Left ventricle myocardium inferior (tissue), 1 donor: Measurements from ENCODE around the gene COG2. TPM values are rescaled to one million over a fixed set of nuclear protein-coding genes. Genes with fewer than 3 reads are reported as not detected.

Experiments
- DNase-seq: peaks from one replicate; pipeline ENCODE4 v3.0.0-alpha.2; 2020
- H3K27ac ChIP-seq: fragments of 200-600 bp; replicated peaks from 2 replicates; pipeline ENCODE4 v1.8.0; 2021
- H3K27me3 ChIP-seq: fragments of 200-600 bp; 2 replicates; pipeline ENCODE4 v1.8.0; 2021; ENCODE audit warnings: low read depth
- H3K36me3 ChIP-seq: fragments of 200-600 bp; 2 replicates; pipeline ENCODE4 v1.8.0; 2021
- H3K4me1 ChIP-seq: fragments of 200-600 bp; 2 replicates; pipeline ENCODE4 v1.8.0; 2021
- H3K4me3 ChIP-seq: fragments of 200-600 bp; 2 replicates; pipeline ENCODE4 v1.8.0; 2021; ENCODE audit warnings: mild to moderate bottlenecking, moderate library complexity
- H3K9me3 ChIP-seq: fragments of 200-600 bp; replicated peaks from 2 replicates; pipeline ENCODE4 v1.8.0; 2021
- intact Hi-C: fragments of 100-400 bp; cut with micrococcal nuclease; formaldehyde crosslinking; loops from one replicate; pipeline ENCODE4 v1.11.0; 2022
- total RNA-seq: library from RNA; stranded (reverse); fragmentation: NEBNext Ultra II Directional; extraction: Animal tissue kit (Norgen Biotek cat#: 25700); gene quantifications from one replicate; pipeline ENCODE4 v1.2.1, GENCODE V29; 2021
- TF ChIP-seq, protein P1 (sequence below): fragments of 200-600 bp; IDR thresholded peaks from 2 replicates; pipeline ENCODE4 v1.8.0; 2021; ENCODE audit warnings: antibody characterized with exemption, mild to moderate bottlenecking, borderline replicate concordance
- donor health status: DM: no; HTN: yes; CAD: no; lungs with severe emphysema.

The COG2 gene
- total RNA-seq, 1 donor from 2014 or later, result 25.6 TPM

DNA sequence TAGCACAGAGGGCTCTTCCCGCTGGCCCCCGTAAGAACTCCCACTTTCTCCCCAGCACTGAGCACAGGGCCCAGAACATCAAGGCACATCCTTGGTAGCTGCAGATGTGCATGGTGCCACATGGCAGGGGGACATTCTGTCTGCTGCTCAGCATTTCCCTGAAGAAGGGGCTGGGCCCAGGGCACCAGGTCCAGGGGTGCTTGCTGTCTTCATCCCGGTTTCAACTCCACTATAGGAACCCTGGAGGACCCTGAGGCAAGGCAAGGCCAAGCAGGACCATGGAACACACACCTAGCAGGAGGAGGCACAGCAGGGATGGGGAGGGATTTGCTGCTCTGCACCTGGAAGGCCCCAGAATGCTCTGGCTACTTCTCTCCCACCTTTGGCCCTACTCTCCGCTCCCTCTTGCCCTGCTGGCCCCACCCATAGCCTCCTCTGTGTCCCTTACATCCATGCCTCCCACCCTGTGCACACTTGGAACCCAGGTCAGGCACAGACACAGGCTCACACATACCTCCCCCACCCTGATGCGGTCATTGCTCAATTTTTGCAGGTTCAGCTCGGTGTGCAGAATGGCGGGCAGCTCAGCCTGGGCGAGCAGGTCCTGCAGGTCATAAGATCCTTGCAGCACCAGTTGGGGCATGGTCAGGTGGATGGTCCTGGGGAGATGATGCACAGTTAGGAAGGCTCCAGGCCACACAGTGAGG, 61.6 kb downstream of the COG2 start:
- peaks cover 23% of the 10 kb centered on the region for H3K36me3 ChIP-seq
- peaks cover 27% of the 10 kb centered on the region for H3K4me1 ChIP-seq
- TF ChIP-seq, protein P1, sequence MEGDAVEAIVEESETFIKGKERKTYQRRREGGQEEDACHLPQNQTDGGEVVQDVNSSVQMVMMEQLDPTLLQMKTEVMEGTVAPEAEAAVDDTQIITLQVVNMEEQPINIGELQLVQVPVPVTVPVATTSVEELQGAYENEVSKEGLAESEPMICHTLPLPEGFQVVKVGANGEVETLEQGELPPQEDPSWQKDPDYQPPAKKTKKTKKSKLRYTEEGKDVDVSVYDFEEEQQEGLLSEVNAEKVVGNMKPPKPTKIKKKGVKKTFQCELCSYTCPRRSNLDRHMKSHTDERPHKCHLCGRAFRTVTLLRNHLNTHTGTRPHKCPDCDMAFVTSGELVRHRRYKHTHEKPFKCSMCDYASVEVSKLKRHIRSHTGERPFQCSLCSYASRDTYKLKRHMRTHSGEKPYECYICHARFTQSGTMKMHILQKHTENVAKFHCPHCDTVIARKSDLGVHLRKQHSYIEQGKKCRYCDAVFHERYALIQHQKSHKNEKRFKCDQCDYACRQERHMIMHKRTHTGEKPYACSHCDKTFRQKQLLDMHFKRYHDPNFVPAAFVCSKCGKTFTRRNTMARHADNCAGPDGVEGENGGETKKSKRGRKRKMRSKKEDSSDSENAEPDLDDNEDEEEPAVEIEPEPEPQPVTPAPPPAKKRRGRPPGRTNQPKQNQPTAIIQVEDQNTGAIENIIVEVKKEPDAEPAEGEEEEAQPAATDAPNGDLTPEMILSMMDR, result no peak
- H3K4me3 ChIP-seq, result no peak overlapping the region
- no peak overlapping the region for H3K27ac ChIP-seq
- no peaks in the 10 kb centered on the region for H3K9me3 ChIP-seq
- intact Hi-C loops, result no loop called here
- no peaks in the 10 kb centered on the region for H3K27me3 ChIP-seq
- DNase-seq, result no peak

DNA sequence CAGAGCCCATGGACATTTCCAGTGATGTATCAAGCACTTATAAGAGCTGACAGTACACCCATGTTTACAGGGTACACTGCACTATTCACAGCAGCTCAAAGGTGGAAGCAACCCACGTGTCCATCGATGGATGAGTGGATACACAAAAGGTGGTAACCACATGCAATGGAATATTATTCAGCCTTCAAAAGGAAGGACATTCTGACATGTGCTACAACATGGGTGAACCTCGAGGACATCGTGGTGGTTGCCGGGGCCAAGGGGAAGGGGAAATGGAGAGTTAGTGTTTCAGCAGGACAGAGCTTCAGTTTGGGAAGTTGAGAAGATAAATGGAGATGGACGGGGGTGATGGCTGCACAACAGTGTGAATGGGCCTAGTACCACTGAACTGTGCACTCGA, 62.5 kb downstream of the COG2 start:
- H3K4me3 ChIP-seq, result no peak overlapping the region
- H3K27ac ChIP-seq, result no peak overlapping the region
- TF ChIP-seq, protein P1, result no peak
- no peaks in the 10 kb centered on the region for H3K27me3 ChIP-seq
- DNase-seq, result no peak
- intact Hi-C loops, result no loop called here
- H3K4me1 ChIP-seq, result peaks cover 32% of the 10 kb centered on the region
- H3K36me3 ChIP-seq, result peaks cover 27% of the 10 kb centered on the region
- H3K9me3 ChIP-seq, result no peaks in the 10 kb centered on the region

DNA sequence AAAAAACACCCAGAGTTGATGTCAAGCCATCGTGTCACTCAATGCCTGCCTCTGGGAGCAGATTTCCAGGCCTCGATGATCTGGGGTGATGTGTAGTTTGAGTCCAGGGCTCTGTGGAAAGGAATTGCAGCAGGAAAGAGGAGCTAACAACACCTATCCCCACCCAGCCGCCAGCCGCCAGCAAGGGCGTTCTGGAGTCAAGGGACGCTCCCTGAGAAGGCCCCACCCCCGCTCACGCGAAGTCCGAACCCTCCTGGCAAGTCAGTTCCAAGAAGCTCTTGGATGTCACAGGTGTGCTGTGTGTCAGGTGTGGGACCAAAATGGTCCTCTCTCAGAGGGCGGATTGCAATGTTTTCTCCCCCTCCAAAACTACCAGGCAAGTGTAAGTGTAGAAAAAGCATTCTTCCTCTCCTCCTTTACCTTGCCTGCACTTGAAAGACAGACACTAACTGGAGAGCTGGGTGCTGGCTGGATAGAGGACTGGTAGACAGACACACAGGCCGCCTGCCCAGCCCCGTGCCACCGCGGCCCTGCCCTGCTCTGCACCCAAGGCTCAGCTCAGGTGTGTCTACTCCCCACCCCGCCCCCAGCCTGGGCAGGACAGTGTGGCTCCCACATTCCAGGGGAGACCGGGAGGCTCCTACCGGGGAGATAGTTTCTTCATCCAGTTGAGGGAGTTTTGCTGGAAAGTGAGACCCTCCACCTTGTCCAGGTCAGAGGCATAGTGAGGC, 63.2 kb downstream of the COG2 start:
- Histone ChIP-seq H3K9me3 (no peaks in the 10 kb centered on the region), H3K27me3 (no peaks in the 10 kb centered on the region), H3K27ac (no peak overlapping the region), H3K4me3 (no peak overlapping the region), H3K4me1 (peaks cover 36% of the 10 kb centered on the region), H3K36me3 (peaks cover 27% of the 10 kb centered on the region)
- intact Hi-C loops, result no loop called here
- no peak for DNase-seq
- TF ChIP-seq, protein P1, result no peak

DNA sequence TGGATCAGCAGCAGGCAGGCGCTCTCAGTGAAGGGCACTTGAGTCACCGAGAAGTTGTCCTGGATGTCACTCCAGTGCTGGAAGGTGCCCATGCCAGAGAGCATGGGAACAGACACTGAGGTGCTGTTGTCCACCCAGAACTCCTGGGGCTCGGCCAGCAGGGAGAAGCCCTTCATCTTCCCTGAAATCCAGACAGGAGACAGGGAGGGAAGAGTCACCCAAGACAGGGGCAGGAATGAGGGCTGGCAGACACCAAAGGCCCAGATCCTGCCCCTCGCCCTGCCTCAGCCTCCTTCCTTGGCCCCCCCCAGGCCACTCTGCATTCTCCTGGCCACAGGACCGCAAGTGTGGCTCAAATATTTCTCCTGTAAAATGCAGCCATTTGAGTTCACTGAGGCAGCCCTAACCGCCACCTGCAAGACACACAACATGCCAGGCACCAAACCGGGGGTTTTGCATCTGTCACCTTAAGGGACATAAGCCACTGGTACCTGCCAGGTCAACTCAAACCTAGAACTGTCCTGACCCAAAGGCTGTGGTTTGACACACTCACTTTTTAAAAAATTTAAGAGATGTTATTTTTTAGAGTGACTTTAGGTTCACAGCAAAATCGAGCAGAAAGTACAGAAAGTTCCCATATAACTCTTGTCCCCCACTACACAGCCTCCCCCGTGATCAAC, 63.9 kb downstream of the COG2 start:
- Histone ChIP-seq H3K4me3 (no peak overlapping the region), H3K4me1 (peaks cover 37% of the 10 kb centered on the region), H3K27me3 (no peaks in the 10 kb centered on the region), H3K9me3 (no peaks in the 10 kb centered on the region), H3K27ac (no peak overlapping the region), H3K36me3 (peaks cover 27% of the 10 kb centered on the region)
- TF ChIP-seq, protein P1, result no peak
- intact Hi-C loops, result no loop called here
- DNase-seq, result no peak

DNA sequence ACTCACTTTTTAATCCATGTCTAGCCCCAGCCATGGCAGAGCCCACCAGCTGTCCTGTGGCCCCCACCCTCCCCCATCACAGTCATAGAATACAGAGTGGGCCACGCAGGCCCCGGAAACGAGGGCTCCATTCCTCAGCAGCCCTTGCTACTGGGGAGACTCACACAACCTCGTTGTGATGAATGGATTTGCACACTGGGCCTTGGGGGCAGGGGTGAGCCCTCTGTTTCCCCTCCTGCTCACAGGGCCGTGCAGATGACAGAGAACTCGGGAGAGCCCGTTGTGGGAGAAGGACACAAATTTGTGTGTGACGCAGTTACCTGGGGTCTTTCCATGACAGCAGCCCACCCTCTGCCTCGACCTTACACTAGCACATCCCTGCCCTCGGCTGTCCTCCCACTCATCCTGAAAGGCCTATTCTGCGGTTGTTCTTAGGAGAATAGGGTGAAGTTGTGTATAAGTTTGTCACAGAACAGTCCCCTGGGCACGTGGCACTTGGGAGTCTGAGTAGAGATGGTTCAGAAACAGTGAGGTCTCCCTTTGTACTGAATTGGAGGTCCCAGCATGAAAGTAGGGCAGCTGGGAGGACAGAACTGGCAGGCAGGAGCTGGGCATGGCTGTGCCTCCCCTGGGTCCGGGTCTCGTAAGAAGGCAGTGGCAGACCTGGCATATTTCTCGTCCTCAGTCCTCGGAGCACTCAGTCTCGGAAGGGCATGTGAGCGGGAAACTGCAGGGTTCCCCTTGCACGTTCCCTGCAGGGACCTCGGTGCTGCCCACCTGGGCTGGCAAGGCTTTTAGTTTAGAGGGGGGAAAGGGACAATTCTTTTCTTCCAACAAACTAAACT, 64.8 kb downstream of the COG2 start:
- intact Hi-C loops, result no loop called here
- TF ChIP-seq, protein P1, result no peak
- Histone ChIP-seq H3K4me3 (peak overlapping the region; percentile 68), H3K36me3 (peaks cover 25% of the 10 kb centered on the region), H3K27me3 (no peaks in the 10 kb centered on the region), H3K4me1 (peaks cover 47% of the 10 kb centered on the region), H3K27ac (no peak overlapping the region), H3K9me3 (no peaks in the 10 kb centered on the region)
- DNase-seq, result no peak
